Ishikawa (cell line): ENCODE data around the gene EFNA5.

Experiments
- CEBPB ChIP-seq: IDR thresholded peaks from 2 replicates; pipeline ENCODE4 v1.6.1; 2012
- CREB1 ChIP-seq: IDR thresholded peaks from 2 replicates; pipeline ENCODE4 v1.6.1; 2012; ENCODE audit warnings: low read depth
- EGR1 ChIP-seq: IDR thresholded peaks from 2 replicates; pipeline ENCODE4 v1.6.1; 2012
- EP300 ChIP-seq: IDR thresholded peaks from 2 replicates; pipeline ENCODE4 v1.6.1; 2012; ENCODE audit warnings: borderline replicate concordance
- FOXM1 ChIP-seq: IDR thresholded peaks from 2 replicates; pipeline ENCODE4 v1.6.1; 2012; ENCODE audit warnings: low read depth, borderline replicate concordance
- NFIC ChIP-seq: IDR thresholded peaks from 2 replicates; pipeline ENCODE4 v1.6.1; 2012
- RAD21 ChIP-seq: IDR thresholded peaks from 2 replicates; pipeline ENCODE4 v1.6.1; 2012; ENCODE audit warnings: low read depth
- TAF1 ChIP-seq: IDR thresholded peaks from 2 replicates; pipeline ENCODE4 v1.6.1; 2012; ENCODE audit warnings: low read depth, mild to moderate bottlenecking
- TCF12 ChIP-seq: IDR thresholded peaks from 2 replicates; pipeline ENCODE4 v1.6.1; 2012; ENCODE audit warnings: low read depth
- TEAD4 ChIP-seq: IDR thresholded peaks from 2 replicates; pipeline ENCODE4 v1.6.1; 2012
- USF1 ChIP-seq: IDR thresholded peaks from 2 replicates; pipeline ENCODE4 v1.6.1; 2012
- YY1 ChIP-seq: IDR thresholded peaks from 2 replicates; pipeline ENCODE4 v1.6.1; 2012; ENCODE audit warnings: low read depth
- ZBTB7A ChIP-seq: IDR thresholded peaks from 2 replicates; pipeline ENCODE4 v1.6.1; 2012; ENCODE audit warnings: low read depth
- TF ChIP-seq, protein P1 (sequence below): IDR thresholded peaks from 2 replicates; pipeline ENCODE4 v1.6.1; 2012
- TF ChIP-seq, protein P2 (sequence below): IDR thresholded peaks from 2 replicates; pipeline ENCODE4 v1.6.1; 2012; ENCODE audit warnings: low read depth, mild to moderate bottlenecking

Gene EFNA5

DNA sequence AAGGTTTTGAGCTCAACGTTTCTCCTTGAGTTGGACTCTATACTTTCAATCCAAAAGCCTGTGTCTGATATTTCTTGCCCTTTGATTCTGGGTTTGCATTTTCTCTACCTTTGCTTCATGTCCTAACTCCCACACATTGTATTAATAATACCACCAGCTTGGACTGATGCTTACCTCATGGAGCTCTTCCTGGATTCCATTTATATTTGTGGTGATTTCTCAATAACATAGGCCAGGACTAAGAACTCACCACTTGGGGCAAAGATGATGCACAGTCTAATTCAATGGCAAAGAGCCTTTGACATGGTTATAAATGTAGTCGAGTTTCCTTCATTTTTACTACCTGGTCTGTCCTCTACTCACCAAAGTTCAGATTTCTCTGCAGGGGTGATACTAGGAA lies 27.5 kb upstream of the EFNA5 start:
- TF ChIP-seq USF1 = no peak
- TF ChIP-seq TCF12 = no peak
- TF ChIP-seq TEAD4 = no peak
- no peak for TF ChIP-seq EP300
- TF ChIP-seq FOXM1 = no peak
- no peak for TF ChIP-seq CREB1
- TF ChIP-seq, protein P1, sequence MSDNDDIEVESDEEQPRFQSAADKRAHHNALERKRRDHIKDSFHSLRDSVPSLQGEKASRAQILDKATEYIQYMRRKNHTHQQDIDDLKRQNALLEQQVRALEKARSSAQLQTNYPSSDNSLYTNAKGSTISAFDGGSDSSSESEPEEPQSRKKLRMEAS = no peak
- TF ChIP-seq ZBTB7A = no peak
- TF ChIP-seq, protein P2, sequence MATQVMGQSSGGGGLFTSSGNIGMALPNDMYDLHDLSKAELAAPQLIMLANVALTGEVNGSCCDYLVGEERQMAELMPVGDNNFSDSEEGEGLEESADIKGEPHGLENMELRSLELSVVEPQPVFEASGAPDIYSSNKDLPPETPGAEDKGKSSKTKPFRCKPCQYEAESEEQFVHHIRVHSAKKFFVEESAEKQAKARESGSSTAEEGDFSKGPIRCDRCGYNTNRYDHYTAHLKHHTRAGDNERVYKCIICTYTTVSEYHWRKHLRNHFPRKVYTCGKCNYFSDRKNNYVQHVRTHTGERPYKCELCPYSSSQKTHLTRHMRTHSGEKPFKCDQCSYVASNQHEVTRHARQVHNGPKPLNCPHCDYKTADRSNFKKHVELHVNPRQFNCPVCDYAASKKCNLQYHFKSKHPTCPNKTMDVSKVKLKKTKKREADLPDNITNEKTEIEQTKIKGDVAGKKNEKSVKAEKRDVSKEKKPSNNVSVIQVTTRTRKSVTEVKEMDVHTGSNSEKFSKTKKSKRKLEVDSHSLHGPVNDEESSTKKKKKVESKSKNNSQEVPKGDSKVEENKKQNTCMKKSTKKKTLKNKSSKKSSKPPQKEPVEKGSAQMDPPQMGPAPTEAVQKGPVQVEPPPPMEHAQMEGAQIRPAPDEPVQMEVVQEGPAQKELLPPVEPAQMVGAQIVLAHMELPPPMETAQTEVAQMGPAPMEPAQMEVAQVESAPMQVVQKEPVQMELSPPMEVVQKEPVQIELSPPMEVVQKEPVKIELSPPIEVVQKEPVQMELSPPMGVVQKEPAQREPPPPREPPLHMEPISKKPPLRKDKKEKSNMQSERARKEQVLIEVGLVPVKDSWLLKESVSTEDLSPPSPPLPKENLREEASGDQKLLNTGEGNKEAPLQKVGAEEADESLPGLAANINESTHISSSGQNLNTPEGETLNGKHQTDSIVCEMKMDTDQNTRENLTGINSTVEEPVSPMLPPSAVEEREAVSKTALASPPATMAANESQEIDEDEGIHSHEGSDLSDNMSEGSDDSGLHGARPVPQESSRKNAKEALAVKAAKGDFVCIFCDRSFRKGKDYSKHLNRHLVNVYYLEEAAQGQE = no peak
- TF ChIP-seq RAD21 = no peak
- no peak for TF ChIP-seq TAF1
- no peak for TF ChIP-seq NFIC
- TF ChIP-seq CEBPB = no peak
- no peak for TF ChIP-seq EGR1
- TF ChIP-seq YY1 = no peak

GRCh38 chr5:107696498-107696897 lies 25.8 kb upstream of the EFNA5 start:
- TF ChIP-seq TCF12 (no peak), NFIC (no peak), FOXM1 (no peak), CEBPB (no peak), YY1 (no peak), CREB1 (no peak), EGR1 (no peak), TEAD4 (no peak), TAF1 (no peak), ZBTB7A (no peak), EP300 (no peak), USF1 (no peak), RAD21 (no peak)
- TF ChIP-seq, protein P1 = no peak
- TF ChIP-seq, protein P2 = no peak

DNA sequence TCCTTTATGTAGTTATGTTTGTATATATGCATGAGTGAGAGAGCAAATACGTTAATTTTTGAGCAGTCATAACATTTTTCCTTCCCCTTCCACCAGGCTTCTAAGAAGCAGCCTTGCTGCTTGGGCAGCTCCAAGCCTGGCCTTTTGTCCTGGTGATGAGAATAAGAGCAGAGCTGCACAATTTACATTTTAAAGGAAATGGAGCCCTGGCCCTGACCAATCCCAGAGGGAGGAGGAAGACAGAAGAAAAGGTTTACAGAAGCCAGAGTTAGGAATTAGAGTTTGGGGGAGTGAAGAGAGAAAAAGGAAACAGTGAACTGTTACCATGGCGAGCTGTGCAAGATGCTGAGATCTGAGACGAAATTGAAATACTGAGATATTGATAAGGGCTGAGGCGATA lies 25.3 kb upstream of the EFNA5 start:
- TF ChIP-seq, protein P1 = no peak
- no peak for TF ChIP-seq TEAD4
- no peak for TF ChIP-seq NFIC
- no peak for TF ChIP-seq YY1
- no peak for TF ChIP-seq FOXM1
- no peak for TF ChIP-seq RAD21
- no peak for TF ChIP-seq TCF12
- no peak for TF ChIP-seq CEBPB

DNA sequence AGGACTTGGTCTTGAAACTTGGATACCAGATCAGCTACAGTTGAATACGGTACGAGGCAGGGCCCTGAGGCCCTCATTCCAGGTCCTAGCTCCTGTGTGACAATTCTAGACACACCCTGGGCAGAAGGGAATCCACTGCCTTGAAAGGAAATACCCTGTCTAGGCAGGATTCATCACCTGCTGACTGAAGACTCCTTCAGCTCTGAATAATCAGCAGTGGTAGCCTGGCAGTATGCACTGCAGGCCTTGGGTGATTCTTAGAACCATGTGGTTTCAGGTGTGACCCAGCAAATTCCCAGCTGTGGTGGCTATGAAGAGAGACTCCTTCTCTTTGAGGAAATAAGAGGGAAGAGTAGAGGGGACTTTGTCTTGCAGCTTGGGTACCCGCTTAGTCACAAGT lies 17.2 kb upstream of the EFNA5 start:
- TF ChIP-seq FOXM1 = no peak
- no peak for TF ChIP-seq RAD21
- TF ChIP-seq NFIC = no peak
- TF ChIP-seq EGR1 = no peak
- TF ChIP-seq YY1 = no peak
- no peak for TF ChIP-seq ZBTB7A
- TF ChIP-seq EP300 = no peak
- no peak for TF ChIP-seq TCF12
- no peak for TF ChIP-seq USF1
- TF ChIP-seq TAF1 = no peak
- TF ChIP-seq, protein P1 = no peak
- TF ChIP-seq, protein P2 = no peak
